CD4-positive, alpha-beta T cell treated with Interleukin-17A for 1 hour (primary cell): Measurements from ENCODE around the gene ZNF319.
"Not testable (repeated sequence)": the region's sequence is repeated elsewhere in the genome, so short reads cannot be mapped to it uniquely, and the experiment has no call there.

Source experiments
- DNase-seq: peaks from one replicate; pipeline ENCODE4 v3.0.0-alpha.2; 2020

The ZNF319 gene

GRCh38 chr16:57996406-57997175 is 3.9 kb downstream of the ZNF319 start:
- DNase-seq = no peak

- DNase-seq = no peak
These were observed 4.6 kb downstream of the ZNF319 start for GRCh38 chr16:57995721-57996405.

- peak; percentile 60 for DNase-seq
These were observed 5.7 kb downstream of the ZNF319 start for GRCh38 chr16:57994778-57995177.

GRCh38 chr16:57994361-57994760 is 6.1 kb downstream of the ZNF319 start:
- DNase-seq = no peak

- no peak for DNase-seq
These were observed 6.6 kb downstream of the ZNF319 start for GRCh38 chr16:57993897-57994296.

GRCh38 chr16:57993438-57993837 is 7.0 kb downstream of the ZNF319 start:
- no peak for DNase-seq

- no peak for DNase-seq
These were observed 8.4 kb downstream of the ZNF319 start for GRCh38 chr16:57992084-57992483.

GRCh38 chr16:57991551-57992059 is 8.9 kb downstream of the ZNF319 start:
- no peak for DNase-seq

GRCh38 chr16:57988929-57989328 is 11.5 kb downstream of the ZNF319 start:
- DNase-seq = no peak

GRCh38 chr16:57987441-57988177 is 12.9 kb downstream of the ZNF319 start:
- DNase-seq = no peak

GRCh38 chr16:57986196-57986595 is 14.3 kb downstream of the ZNF319 start:
- DNase-seq = no peak

GRCh38 chr16:57985204-57986181 is 15.0 kb downstream of the ZNF319 start:
- no peak for DNase-seq

- DNase-seq = peak; percentile 95
These were observed 15.8 kb downstream of the ZNF319 start for GRCh38 chr16:57984443-57985203.

- DNase-seq = no peak
These were observed 18.1 kb downstream of the ZNF319 start for GRCh38 chr16:57982385-57982784.

GRCh38 chr16:57981636-57982035 is 18.8 kb downstream of the ZNF319 start:
- DNase-seq = no peak

- no peak for DNase-seq
These were observed 21.4 kb downstream of the ZNF319 start for GRCh38 chr16:57979006-57979585.

- DNase-seq = not testable (repeated sequence)
These were observed 22.4 kb downstream of the ZNF319 start for GRCh38 chr16:57978070-57978465.

GRCh38 chr16:57977418-57978069 is 22.9 kb downstream of the ZNF319 start:
- no peak for DNase-seq

GRCh38 chr16:57976331-57976796 is 24.1 kb downstream of the ZNF319 start:
- DNase-seq = no peak

GRCh38 chr16:57972306-57972705 is 28.2 kb downstream of the ZNF319 start:
- DNase-seq = no peak
